Fibroblast of lung (primary cell): ENCODE data around the gene BCAS1.

Experiments
- EZH2 ChIP-seq: IDR thresholded peaks from 2 replicates; pipeline ENCODE4 v1.5.1; 2012; ENCODE audit warnings: low read length, control low read depth, mild to moderate bottlenecking; ENCODE audit errors: missing control alignments
- TF ChIP-seq, protein P1 (sequence below), 2 donors: IDR thresholded peaks in 1 of 2; conservative IDR thresholded peaks in 1 of 2; 1 replicate in 1 of 2; 2 replicates in 1 of 2; pipeline ENCODE4 v1.5.1; 2011 to 2012; ENCODE audit warnings: low read length in 2 of 2, control low read depth in 1 of 2, inconsistent platforms in 1 of 2, low read depth in 1 of 2, mild to moderate bottlenecking in 1 of 2

DNA sequence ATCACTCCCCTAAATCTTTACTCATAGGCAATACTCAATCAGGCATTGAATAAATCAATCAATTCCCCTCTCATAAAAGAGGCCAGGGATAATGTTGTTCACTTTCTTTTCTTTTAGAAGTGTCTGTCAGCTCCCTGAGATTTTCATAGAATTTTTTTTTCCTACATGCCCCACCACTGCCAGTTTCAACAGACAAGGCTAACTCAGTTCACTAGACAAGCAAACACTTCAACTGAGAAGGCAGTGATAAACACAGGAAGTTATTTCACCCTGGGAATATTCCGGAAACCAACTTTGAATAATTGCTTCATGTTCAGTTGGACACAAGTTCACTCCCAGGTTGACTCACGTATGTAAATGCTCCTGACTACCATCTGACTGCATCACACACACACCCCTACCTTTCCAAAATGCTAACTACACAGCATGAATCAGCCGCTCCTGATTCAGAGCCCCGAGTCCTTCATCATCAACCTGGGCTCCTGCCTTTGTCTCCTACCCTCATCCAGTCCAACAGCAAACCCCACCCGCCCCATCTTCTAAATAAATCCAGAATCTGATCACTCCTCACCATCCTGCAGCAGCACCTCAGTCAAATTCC, 143.9 kb downstream of the BCAS1 start:
- TF ChIP-seq, protein P1, sequence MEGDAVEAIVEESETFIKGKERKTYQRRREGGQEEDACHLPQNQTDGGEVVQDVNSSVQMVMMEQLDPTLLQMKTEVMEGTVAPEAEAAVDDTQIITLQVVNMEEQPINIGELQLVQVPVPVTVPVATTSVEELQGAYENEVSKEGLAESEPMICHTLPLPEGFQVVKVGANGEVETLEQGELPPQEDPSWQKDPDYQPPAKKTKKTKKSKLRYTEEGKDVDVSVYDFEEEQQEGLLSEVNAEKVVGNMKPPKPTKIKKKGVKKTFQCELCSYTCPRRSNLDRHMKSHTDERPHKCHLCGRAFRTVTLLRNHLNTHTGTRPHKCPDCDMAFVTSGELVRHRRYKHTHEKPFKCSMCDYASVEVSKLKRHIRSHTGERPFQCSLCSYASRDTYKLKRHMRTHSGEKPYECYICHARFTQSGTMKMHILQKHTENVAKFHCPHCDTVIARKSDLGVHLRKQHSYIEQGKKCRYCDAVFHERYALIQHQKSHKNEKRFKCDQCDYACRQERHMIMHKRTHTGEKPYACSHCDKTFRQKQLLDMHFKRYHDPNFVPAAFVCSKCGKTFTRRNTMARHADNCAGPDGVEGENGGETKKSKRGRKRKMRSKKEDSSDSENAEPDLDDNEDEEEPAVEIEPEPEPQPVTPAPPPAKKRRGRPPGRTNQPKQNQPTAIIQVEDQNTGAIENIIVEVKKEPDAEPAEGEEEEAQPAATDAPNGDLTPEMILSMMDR (conservative IDR thresholded peaks at IDR 0.05 in 1 of 2, IDR thresholded peaks at IDR 0.05 in 1 of 2; ENCODE audit: low read depth in 1 of 2, low read length in 2 of 2) = no peak
- no peak for TF ChIP-seq EZH2
